HG03469 (cell line): Measurements from ENCODE around the gene KBTBD4.
"Not testable (repeated sequence)": the region's sequence is repeated elsewhere in the genome, so short reads cannot be mapped to it uniquely, and the experiment has no call there.

Experiments
- ATAC-seq: cut with Tn5 transposase; IDR thresholded peaks from one replicate; pipeline ENCODE4 v1.9.1; 2021; ENCODE audit warnings: mild to moderate bottlenecking, moderate library complexity, moderate number of reproducible peaks; ENCODE audit not compliant: unreplicated experiment

KBTBD4 gene

GRCh38 chr11:47564366-47564765 is 14.4 kb downstream of the KBTBD4 start:
- not testable (repeated sequence) for ATAC-seq

GRCh38 chr11:47562393-47562792 is 16.4 kb downstream of the KBTBD4 start:
- ATAC-seq = not testable (repeated sequence)

- no peak for ATAC-seq
Observed at GRCh38 chr11:47560426-47560825, 18.3 kb downstream of the KBTBD4 start.

GRCh38 chr11:47558695-47559094 is 20.1 kb downstream of the KBTBD4 start:
- ATAC-seq = no peak

- not testable (repeated sequence) for ATAC-seq
Observed at GRCh38 chr11:47557004-47557403, 21.8 kb downstream of the KBTBD4 start.

GRCh38 chr11:47553406-47553743 is 25.4 kb downstream of the KBTBD4 start:
- no peak for ATAC-seq

GRCh38 chr11:47552566-47553405 is 26.0 kb downstream of the KBTBD4 start, which contains the start of gene CELF1:
CELF1 (minus strand) TSS chr11:47553132; CDS start chr11:47499523, 53,609 bp downstream.
- peak; percentile 79 for ATAC-seq

GRCh38 chr11:47552056-47552565 is 26.7 kb downstream of the KBTBD4 start:
- no peak for ATAC-seq

- no peak for ATAC-seq
Observed at GRCh38 chr11:47551086-47551485, 27.7 kb downstream of the KBTBD4 start.

GRCh38 chr11:47550288-47551047 is 28.3 kb downstream of the KBTBD4 start:
- no peak for ATAC-seq

GRCh38 chr11:47546274-47546673 is 32.5 kb downstream of the KBTBD4 start:
- not testable (repeated sequence) for ATAC-seq

- no peak for ATAC-seq
Observed at GRCh38 chr11:47545298-47545697, 33.5 kb downstream of the KBTBD4 start.

GRCh38 chr11:47541070-47541469 is 37.7 kb downstream of the KBTBD4 start:
- ATAC-seq = no peak

GRCh38 chr11:47539681-47540039 is 39.1 kb downstream of the KBTBD4 start:
- ATAC-seq = no peak

- no peak for ATAC-seq
Observed at GRCh38 chr11:47538741-47539565, 39.8 kb downstream of the KBTBD4 start.

- no peak for ATAC-seq
Observed at GRCh38 chr11:47536915-47537314, 41.9 kb downstream of the KBTBD4 start.

- no peak for ATAC-seq
Observed at GRCh38 chr11:47534704-47535251, 44.0 kb downstream of the KBTBD4 start.

GRCh38 chr11:47533690-47534151 is 45.0 kb downstream of the KBTBD4 start:
- no peak for ATAC-seq

GRCh38 chr11:47532597-47533213 is 46.1 kb downstream of the KBTBD4 start:
- ATAC-seq = no peak

GRCh38 chr11:47531666-47532065 is 47.1 kb downstream of the KBTBD4 start:
- no peak for ATAC-seq
